CD14-positive monocyte (primary cell): ENCODE measurements around the gene BTBD9. TPM values are rescaled to one million over a fixed set of nuclear protein-coding genes. Genes with fewer than 3 reads are reported as not detected.
A peak's percentile ranks its signal among the peaks of the same experiment; 100 is the strongest.

Source experiments
- DNase-seq, 3 donors: peaks; one replicate each; pipeline ENCODE4 v3.0.0-alpha.2; 2011 to 2022
- H2AFZ ChIP-seq: 2 replicates; pipeline ENCODE4 v1.6.0; 2012; ENCODE audit warnings: mild to moderate bottlenecking, low read depth, low read length, inconsistent platforms; ENCODE audit not compliant: insufficient read depth, poor library complexity, severe bottlenecking
- H3K27ac ChIP-seq, 2 donors: 1 replicate in 1 of 2; 2 replicates in 1 of 2; pipeline ENCODE4 v1.5.1; 2012 to 2013; ENCODE audit warnings: low read length in 2 of 2, control low read depth in 1 of 2, inconsistent platforms in 1 of 2, low read depth in 1 of 2, mild to moderate bottlenecking in 1 of 2
- H3K27me3 ChIP-seq, 2 donors: one replicate each; pipeline versions ENCODE4 v1.6.0 to v1.6.1; 2011 to 2013; ENCODE audit warnings: low read length in 2 of 2; ENCODE audit not compliant: control insufficient read depth in 2 of 2, insufficient read depth in 2 of 2
- H3K36me3 ChIP-seq, 2 donors: replicated peaks in 1 of 2; 1 replicate in 1 of 2; 2 replicates in 1 of 2; pipeline versions ENCODE4 v1.5.1 to v1.6.1; 2012 to 2013; ENCODE audit warnings: low read length in 2 of 2, control low read depth in 1 of 2, inconsistent platforms in 1 of 2, mild to moderate bottlenecking in 1 of 2; ENCODE audit not compliant: insufficient read depth in 2 of 2, control insufficient read depth in 1 of 2
- H3K4me1 ChIP-seq, 2 donors: 1 replicate in 1 of 2; 2 replicates in 1 of 2; pipeline versions ENCODE4 v1.5.1 to v1.6.1; 2012 to 2013; ENCODE audit warnings: low read length in 2 of 2, control low read depth in 1 of 2, inconsistent platforms in 1 of 2, mild to moderate bottlenecking in 1 of 2, moderate library complexity in 1 of 2; ENCODE audit not compliant: insufficient read depth in 2 of 2, control insufficient read depth in 1 of 2
- H3K4me2 ChIP-seq: replicated peaks from 2 replicates; pipeline ENCODE3; 2012; ENCODE audit warnings: low read length, moderate library complexity, mild to moderate bottlenecking; ENCODE audit not compliant: poor library complexity, severe bottlenecking; ENCODE audit errors: extremely low read depth
- H3K4me3 ChIP-seq, 3 experiments: fragments of 200-600 bp in 1 of 3; sonication (generic) in 1 of 3; replicated peaks in 1 of 3; 1 replicate in 2 of 3; 2 replicates in 1 of 3; pipeline ENCODE4 v1.5.1; 2011 to 2013; ENCODE audit warnings: low read length in 3 of 3, mild to moderate bottlenecking in 3 of 3, control low read depth in 2 of 3, low read depth in 2 of 3, inconsistent platforms in 1 of 3, moderate library complexity in 1 of 3
- H3K79me2 ChIP-seq: 2 replicates; pipeline ENCODE4 v1.6.0; 2012; ENCODE audit warnings: mild to moderate bottlenecking, control low read depth, inconsistent platforms, low read length, moderate library complexity; ENCODE audit not compliant: insufficient read depth
- H3K9ac ChIP-seq: 2 replicates; pipeline ENCODE4 v1.6.0; 2017; ENCODE audit warnings: low read length, mild to moderate bottlenecking; ENCODE audit not compliant: insufficient read depth, poor library complexity, severe bottlenecking
- H3K9me3 ChIP-seq, 2 donors: replicated peaks in 1 of 2; 1 replicate in 1 of 2; 2 replicates in 1 of 2; pipeline versions ENCODE4 v1.5.1 to v1.6.1; 2012 to 2013; ENCODE audit warnings: low read length in 2 of 2, control low read depth in 1 of 2; ENCODE audit not compliant: control insufficient read depth in 1 of 2, insufficient read depth in 1 of 2
- H4K20me1 ChIP-seq: 2 replicates; pipeline ENCODE4 v1.6.0; 2012; ENCODE audit warnings: mild to moderate bottlenecking, low read length, control low read depth, moderate library complexity; ENCODE audit not compliant: insufficient read depth
- H3K27ac Mint-ChIP-seq, 7 donors: one replicate each; pipeline ENCODE4 v1.8.0; 2020; ENCODE audit warnings: mild to moderate bottlenecking in 7 of 7, mixed read lengths in 7 of 7, moderate library complexity in 6 of 7, inconsistent platforms in 2 of 7
- H3K27me3 Mint-ChIP-seq, 3 donors: one replicate each; pipeline ENCODE4 v1.8.0; 2021 to 2022; ENCODE audit warnings: low read depth in 3 of 3, mild to moderate bottlenecking in 3 of 3, mixed read lengths in 3 of 3, moderate library complexity in 3 of 3, inconsistent platforms in 1 of 3
- H3K36me3 Mint-ChIP-seq, 2 donors: one replicate each; pipeline ENCODE4 v1.8.0; 2020; ENCODE audit warnings: mixed read lengths in 2 of 2, inconsistent platforms in 1 of 2, mild to moderate bottlenecking in 1 of 2
- H3K4me1 Mint-ChIP-seq: one replicate; pipeline ENCODE4 v1.8.0; 2020; ENCODE audit warnings: mild to moderate bottlenecking, mixed read lengths
- H3K4me3 Mint-ChIP-seq, 2 donors: one replicate each; pipeline ENCODE4 v1.8.0; 2020; ENCODE audit warnings: mild to moderate bottlenecking in 2 of 2, mixed read lengths in 2 of 2, moderate library complexity in 1 of 2
- H3K9me3 Mint-ChIP-seq, 7 donors: one replicate each; pipeline ENCODE4 v1.8.0; 2020 to 2022; ENCODE audit warnings: mixed read lengths in 7 of 7, mild to moderate bottlenecking in 6 of 7, moderate library complexity in 6 of 7, inconsistent platforms in 2 of 7
- WGBS: methylation state at CpG from one replicate; pipeline ENCODE4 v1.1.5; 2013; ENCODE audit warnings: missing lambda C conversion rate; ENCODE audit not compliant: insufficient coverage; 5-methylcytosine and 5-hydroxymethylcytosine counted together
- intact Hi-C, 2 donors: fragments of 100-400 bp; cut with micrococcal nuclease; formaldehyde crosslinking; loops; one replicate each; pipeline versions ENCODE4 v1.15.0 to v1.15.1; 2023
- polyA plus RNA-seq, 3 donors: library from polyadenylated mRNA; depleted of rRNA in 1 of 3; unstranded in 2 of 3; stranded (reverse) in 1 of 3; fragments of 300-500 nt in 2 of 3; fragments of >200 nt in 1 of 3; fragmentation: Illumina TruSeq in 2 of 3; gene quantifications; 1 replicate in 2 of 3; 2 replicates in 1 of 3; pipeline ENCODE4 v1.2.3, GENCODE V29; 2012 to 2021
- TF ChIP-seq, protein P1 (sequence below): fragments of 200-600 bp; IDR thresholded peaks from one replicate; pipeline ENCODE4 v1.8.0; 2022; ENCODE audit warnings: antibody characterized with exemption, mild to moderate bottlenecking

The BTBD9 gene
- polyA plus RNA-seq, 3 donors: 5.2 to 7.5 (median 6.2) TPM

DNA sequence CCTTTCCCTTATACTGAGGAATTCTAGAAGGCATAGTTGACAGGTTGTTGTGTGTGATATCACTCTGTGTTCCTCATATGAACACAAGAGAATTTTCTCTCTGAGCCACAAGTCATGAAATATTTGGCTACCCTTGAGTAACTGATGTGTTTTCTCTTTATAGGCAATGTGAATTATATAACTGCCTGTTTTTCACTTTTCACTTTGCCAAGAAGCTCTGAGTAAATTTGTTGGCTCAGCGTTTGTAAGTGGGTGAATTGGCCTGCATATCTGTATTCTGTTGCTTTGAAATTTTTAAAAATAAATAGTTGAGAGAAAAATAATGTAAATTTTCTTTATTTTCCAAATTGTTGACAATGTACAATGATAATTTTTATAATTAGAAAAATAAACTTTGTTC, 5.2 kb upstream of the BTBD9 start:
- no peak overlapping the region for H3K9ac ChIP-seq
- H3K9me3 Mint-ChIP-seq: no peaks in the 10 kb centered on the region
- H2AFZ ChIP-seq: no peak overlapping the region
- H3K79me2 ChIP-seq: no peaks in the 10 kb centered on the region
- WGBS: no CpG with 5 or more reads among the region's 1 CpG
- H3K4me3 Mint-ChIP-seq: no peak overlapping the region
- no peak overlapping the region for H3K4me3 ChIP-seq
- H3K27ac ChIP-seq: no peak overlapping the region
- H3K9me3 ChIP-seq: no peaks in the 10 kb centered on the region
- H3K4me1 Mint-ChIP-seq: peaks cover 9% of the 10 kb centered on the region
- no peak overlapping the region for H3K27ac Mint-ChIP-seq
- no peaks in the 10 kb centered on the region for H3K36me3 ChIP-seq
- TF ChIP-seq, protein P1, sequence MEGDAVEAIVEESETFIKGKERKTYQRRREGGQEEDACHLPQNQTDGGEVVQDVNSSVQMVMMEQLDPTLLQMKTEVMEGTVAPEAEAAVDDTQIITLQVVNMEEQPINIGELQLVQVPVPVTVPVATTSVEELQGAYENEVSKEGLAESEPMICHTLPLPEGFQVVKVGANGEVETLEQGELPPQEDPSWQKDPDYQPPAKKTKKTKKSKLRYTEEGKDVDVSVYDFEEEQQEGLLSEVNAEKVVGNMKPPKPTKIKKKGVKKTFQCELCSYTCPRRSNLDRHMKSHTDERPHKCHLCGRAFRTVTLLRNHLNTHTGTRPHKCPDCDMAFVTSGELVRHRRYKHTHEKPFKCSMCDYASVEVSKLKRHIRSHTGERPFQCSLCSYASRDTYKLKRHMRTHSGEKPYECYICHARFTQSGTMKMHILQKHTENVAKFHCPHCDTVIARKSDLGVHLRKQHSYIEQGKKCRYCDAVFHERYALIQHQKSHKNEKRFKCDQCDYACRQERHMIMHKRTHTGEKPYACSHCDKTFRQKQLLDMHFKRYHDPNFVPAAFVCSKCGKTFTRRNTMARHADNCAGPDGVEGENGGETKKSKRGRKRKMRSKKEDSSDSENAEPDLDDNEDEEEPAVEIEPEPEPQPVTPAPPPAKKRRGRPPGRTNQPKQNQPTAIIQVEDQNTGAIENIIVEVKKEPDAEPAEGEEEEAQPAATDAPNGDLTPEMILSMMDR: no peak
- H3K27me3 ChIP-seq: no peaks in the 10 kb centered on the region
- H3K4me2 ChIP-seq: no peak overlapping the region
- H3K36me3 Mint-ChIP-seq: no peaks in the 10 kb centered on the region
- intact Hi-C loops: loop anchor here (5.0 kb wide), 1 partner anchor 57 kb away; the partner anchor contains the start of gene GLO1 (in 2 of the 2)
- no peaks in the 10 kb centered on the region for H4K20me1 ChIP-seq
- H3K27me3 Mint-ChIP-seq: no peaks in the 10 kb centered on the region
- peaks cover 8 to 11% of the 10 kb centered on the region in 2 donors for H3K4me1 ChIP-seq
- no peak for DNase-seq

DNA sequence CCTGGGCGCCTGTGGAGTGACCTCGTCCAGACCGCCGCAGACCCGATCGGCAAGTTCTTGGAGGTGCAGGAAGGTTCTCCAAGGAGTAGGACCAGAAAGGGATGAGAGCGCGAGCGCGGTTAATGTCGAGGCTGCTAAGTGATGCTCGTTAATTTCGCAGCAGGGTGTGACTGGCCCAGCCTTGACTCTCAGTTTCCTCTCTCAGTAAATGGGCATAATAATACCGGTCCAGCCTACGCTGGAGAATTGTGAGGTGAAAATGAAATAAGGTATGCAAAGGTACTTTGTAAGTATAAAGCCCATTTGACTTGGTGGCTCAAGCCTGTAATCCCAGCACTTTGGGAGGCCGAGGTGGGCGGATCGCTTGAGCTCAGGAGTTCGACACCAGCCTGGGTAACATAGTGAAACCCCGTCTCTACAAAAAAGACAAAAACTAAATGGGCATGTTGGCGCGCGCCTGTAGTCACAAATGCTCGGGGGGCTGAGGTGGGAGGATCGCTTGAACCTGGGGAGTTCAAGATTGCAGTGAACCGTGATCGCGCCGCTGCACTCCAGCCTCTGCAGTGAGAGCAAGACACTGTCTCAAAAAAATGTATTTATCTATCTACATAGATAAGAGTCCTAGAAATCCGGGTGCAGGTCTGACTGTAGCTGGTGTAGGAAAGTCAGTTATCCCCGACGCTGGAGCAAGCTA, 634 bp upstream of the BTBD9 start:
- no peaks in the 10 kb centered on the region for H3K36me3 Mint-ChIP-seq

More for the DNA sequence above, 634 bp upstream of the BTBD9 start:
- intact Hi-C loops: loop anchor here (5.0 kb wide), 1 partner anchor 62 kb away; the partner anchor contains the start of gene GLO1 (in 2 of the 2)
- Mint-ChIP-seq H3K27ac (peak overlapping the region; percentile 91 to 97 (median 95)), H3K27me3 (peaks cover 0 to 2% (median 0%) of the 10 kb centered on the region in 3 donors), H3K9me3 (peaks cover 0 to 2% (median 0%) of the 10 kb centered on the region in 7 donors), H3K4me1 (peaks cover 28% of the 10 kb centered on the region), H3K4me3 (peak overlapping the region; percentile 91 to 94)
- TF ChIP-seq, protein P1: no peak
- Histone ChIP-seq H3K79me2 (peaks cover 15% of the 10 kb centered on the region), H3K9ac (peak overlapping the region; percentile 92), H2AFZ (peak overlapping the region; percentile 92), H3K4me1 (peaks cover 16 to 23% of the 10 kb centered on the region in 2 donors), H3K36me3 (no peaks in the 10 kb centered on the region), H3K27me3 (no peaks in the 10 kb centered on the region), H4K20me1 (peaks cover 5% of the 10 kb centered on the region), H3K4me2 (peak overlapping the region; percentile 86), H3K9me3 (no peaks in the 10 kb centered on the region), H3K4me3 (peak overlapping the region; percentile 87 to 92 (median 88)), H3K27ac (peak overlapping the region; percentile 87 to 96)
- 7% methylated on average over 18 of the region's 32 CpGs for WGBS
- no peak for DNase-seq
